HEK293 (cell line): Measurements from ENCODE around the gene REEP5.
A peak's percentile ranks its signal among the peaks of the same experiment; 100 is the strongest.

Experiments used
- CTCF ChIA-PET: fragments of 350-600 bp; formaldehyde crosslinking; extraction: SDS; loops from one replicate; lab custom pipeline; 2021; ENCODE audit warnings: antibody characterized with exemption; lab: Yijun Ruan, JAX
- POLR2A ChIA-PET: fragments of 300-600 bp; formaldehyde crosslinking; extraction: SDS; loops from one replicate; lab custom pipeline; 2020; ENCODE audit warnings: antibody characterized with exemption, inconsistent platforms; lab: Yijun Ruan, JAX
- H3K27ac ChIP-seq: fragments of 200-500 bp; sonication (Bioruptor generic); 2 replicates; pipeline ENCODE4 v1.5.1; 2014; ENCODE audit warnings: low read depth, low read length, control low read depth, inconsistent platforms; ENCODE audit errors: extremely low read depth
- H3K36me3 ChIP-seq, 2 experiments: fragments of 200-500 bp in 1 of 2; sonication (Bioruptor generic) in 1 of 2; 1 replicate in 1 of 2; 2 replicates in 1 of 2; pipeline ENCODE4 v1.5.1; 2014 to 2017; ENCODE audit warnings: inconsistent platforms in 2 of 2, low read length in 2 of 2; ENCODE audit not compliant: control insufficient read depth in 2 of 2, insufficient read depth in 1 of 2
- H3K4me1 ChIP-seq: fragments of 200-500 bp; sonication (Bioruptor generic); 2 replicates; pipeline ENCODE4 v1.5.1; 2014; ENCODE audit warnings: mild to moderate bottlenecking, low read length, inconsistent platforms; ENCODE audit not compliant: control insufficient read depth, insufficient read depth
- H3K4me3 ChIP-seq: 2 replicates; pipeline ENCODE4 v1.5.1; 2011; ENCODE audit warnings: low read depth, mild to moderate bottlenecking, control low read depth, low read length, moderate library complexity
- H3K9me3 ChIP-seq: fragments of 200-500 bp; sonication (Bioruptor generic); 2 replicates; pipeline ENCODE4 v1.5.1; 2014; ENCODE audit warnings: low read depth, low read length, inconsistent platforms; ENCODE audit not compliant: control insufficient read depth, insufficient read depth
- GFI1B ChIP-seq: fragments of 450-650 bp; formaldehyde crosslinking; IDR thresholded peaks from 2 replicates; pipeline ENCODE4 v1.5.1; 2016; ENCODE audit warnings: missing biosample characterization, missing genetic modification characterization
- IKZF3 ChIP-seq: fragments of 450-650 bp; IDR thresholded peaks from 2 replicates; pipeline ENCODE4 v1.5.0; 2018; ENCODE audit warnings: missing biosample characterization, mild to moderate bottlenecking, missing genetic modification characterization, moderate library complexity
- KLF9 ChIP-seq: fragments of 450-650 bp; formaldehyde crosslinking; IDR thresholded peaks from 2 replicates; pipeline ENCODE4 v1.5.1; 2016; ENCODE audit warnings: missing biosample characterization, missing genetic modification characterization, low read depth
- MZF1 ChIP-seq: fragments of 450-650 bp; formaldehyde crosslinking; IDR thresholded peaks from 2 replicates; pipeline ENCODE4 v1.5.1; 2017; ENCODE audit warnings: missing biosample characterization, missing genetic modification characterization, borderline replicate concordance
- PRDM1 ChIP-seq: fragments of 450-650 bp; formaldehyde crosslinking; IDR thresholded peaks from 2 replicates; pipeline ENCODE4; 2016; ENCODE audit warnings: missing biosample characterization, missing genetic modification characterization
- REST ChIP-seq: fragments of 450-650 bp; formaldehyde crosslinking; IDR thresholded peaks from 2 replicates; pipeline ENCODE4 v1.5.1; 2016; ENCODE audit warnings: missing biosample characterization, missing genetic modification characterization
- WT1 ChIP-seq: fragments of 450-650 bp; formaldehyde crosslinking; IDR thresholded peaks from 2 replicates; pipeline ENCODE4 v1.5.1; 2016; ENCODE audit warnings: missing biosample characterization, missing genetic modification characterization
- ZBTB17 ChIP-seq: fragments of 450-650 bp; formaldehyde crosslinking; IDR thresholded peaks from 2 replicates; pipeline ENCODE4 v1.5.1; 2016; ENCODE audit warnings: missing biosample characterization, missing genetic modification characterization
- ZBTB6 ChIP-seq: fragments of 450-650 bp; formaldehyde crosslinking; IDR thresholded peaks from 2 replicates; pipeline ENCODE4 v1.5.1; 2017; ENCODE audit warnings: missing biosample characterization, missing genetic modification characterization
- ZNF18 ChIP-seq: fragments of 450-650 bp; formaldehyde crosslinking; IDR thresholded peaks from 2 replicates; pipeline ENCODE4 v1.5.1; 2016; ENCODE audit warnings: missing biosample characterization, missing genetic modification characterization
- ZNF221 ChIP-seq: fragments of 450-650 bp; formaldehyde crosslinking; IDR thresholded peaks from 2 replicates; pipeline ENCODE4 v1.5.1; 2017; ENCODE audit warnings: missing biosample characterization, missing genetic modification characterization, borderline replicate concordance
- ZNF239 ChIP-seq: fragments of 450-650 bp; formaldehyde crosslinking; IDR thresholded peaks from 2 replicates; pipeline ENCODE4 v1.5.1; 2016; ENCODE audit warnings: missing biosample characterization, missing genetic modification characterization
- ZNF514 ChIP-seq: fragments of 450-650 bp; formaldehyde crosslinking; IDR thresholded peaks from 2 replicates; pipeline ENCODE4 v1.5.1; 2016; ENCODE audit warnings: missing biosample characterization, missing genetic modification characterization
- ZNF521 ChIP-seq: fragments of 450-650 bp; formaldehyde crosslinking; IDR thresholded peaks from 2 replicates; pipeline ENCODE4 v1.5.1; 2017; ENCODE audit warnings: missing biosample characterization, mild to moderate bottlenecking, missing genetic modification characterization
- ZNF561 ChIP-seq: fragments of 450-650 bp; IDR thresholded peaks from 2 replicates; pipeline ENCODE4 v1.5.1; 2018; ENCODE audit warnings: missing biosample characterization, missing genetic modification characterization, borderline replicate concordance
- ZNF571 ChIP-seq: fragments of 450-650 bp; formaldehyde crosslinking; IDR thresholded peaks from 2 replicates; pipeline ENCODE4 v1.5.0; 2017; ENCODE audit warnings: missing biosample characterization, missing genetic modification characterization
- ZNF600 ChIP-seq: fragments of 450-650 bp; formaldehyde crosslinking; IDR thresholded peaks from 2 replicates; pipeline ENCODE4 v1.5.1; 2016; ENCODE audit warnings: missing biosample characterization, missing genetic modification characterization
- ZNF654 ChIP-seq: fragments of 450-650 bp; formaldehyde crosslinking; IDR thresholded peaks from 2 replicates; pipeline ENCODE4 v1.5.1; 2016; ENCODE audit warnings: low read depth, missing biosample characterization, missing genetic modification characterization
- ZNF660 ChIP-seq: fragments of 450-650 bp; IDR thresholded peaks from 2 replicates; pipeline ENCODE4 v1.5.1; 2018; ENCODE audit warnings: missing biosample characterization, mild to moderate bottlenecking, missing genetic modification characterization

Gene REEP5

GRCh38 chr5:112848116-112848811, 73.8 kb downstream of the REEP5 start (continued):
- peak; percentile 55 for TF ChIP-seq ZNF600 (tag by site-specific recombination)
- peak; percentile 53 for TF ChIP-seq ZNF654 (tag by site-specific recombination)
- TF ChIP-seq PRDM1 (tag by site-specific recombination): no peak
- no peak for TF ChIP-seq ZNF561 (tag by site-specific recombination)

GRCh38 chr5:112847306-112847705, 74.7 kb downstream of the REEP5 start:
- Histone ChIP-seq H3K9me3 (no peaks in the 10 kb centered on the region), H3K4me3 (no peak overlapping the region), H3K36me3 (no peaks in the 10 kb centered on the region), H3K27ac (no peak overlapping the region), H3K4me1 (no peaks in the 10 kb centered on the region; the same call in 1 of the 2 replicates)
- POLR2A ChIA-PET: no interaction called here
- CTCF ChIA-PET: no interaction called here
- TF ChIP-seq REST (tag by site-specific recombination) (no peak), KLF9 (tag by site-specific recombination) (no peak), ZBTB17 (no peak), GFI1B (no peak), ZNF221 (tag by site-specific recombination) (no peak), ZNF660 (tag by site-specific recombination) (0 out of 2 replicates have a peak, but pooled peaks have one; percentile 18), ZNF571 (no peak), MZF1 (tag by site-specific recombination) (no peak), ZNF521 (tag by site-specific recombination) (no peak), IKZF3 (tag by site-specific recombination) (peak; percentile 41; the same call in 1 of the 2 replicates), ZNF514 (tag by site-specific recombination) (no peak), WT1 (tag by site-specific recombination) (no peak)
- TF ChIP-seq, all 188 proteins: peak for 2

GRCh38 chr5:112846556-112846955, 75.5 kb downstream of the REEP5 start:
- Histone ChIP-seq H3K36me3 (no peaks in the 10 kb centered on the region), H3K4me3 (no peak overlapping the region), H3K9me3 (no peaks in the 10 kb centered on the region), H3K4me1 (no peaks in the 10 kb centered on the region; the same call in 1 of the 2 replicates), H3K27ac (no peak overlapping the region)
- ChIA-PET CTCF (no interaction called here), POLR2A (no interaction called here)
- TF ChIP-seq ZBTB6 (tag by site-specific recombination): no peak
- peak; percentile 31; the same call in 1 of the 2 replicates for TF ChIP-seq ZNF239 (tag by site-specific recombination)
- TF ChIP-seq ZNF18: no peak
